Glomerular endothelial cell (primary cell): ENCODE data around the gene ID2. TPM values are rescaled to one million over a fixed set of nuclear protein-coding genes. Genes with fewer than 3 reads are reported as not detected.
"Not testable (repeated sequence)": the region's sequence is repeated elsewhere in the genome, so short reads cannot be mapped to it uniquely, and the experiment has no call there.

Experiments used
- DNase-seq: peaks from one replicate; pipeline ENCODE4 v3.0.0-alpha.2; 2011; ENCODE audit warnings: low read depth, low spot score; ENCODE audit errors: extremely low read depth
- total RNA-seq: library from RNA; depleted of rRNA; stranded (reverse); fragments of >200 nt; gene quantifications from 2 replicates; pipeline ENCODE4 v1.2.3, GENCODE V29; 2015

ID2 gene
- total RNA-seq, 1 donor from 2014 or later, result 32.5 TPM

- no peak for DNase-seq
Measured at GRCh38 chr2:8725838-8726237, 44.0 kb downstream of the ID2 start.

DNA sequence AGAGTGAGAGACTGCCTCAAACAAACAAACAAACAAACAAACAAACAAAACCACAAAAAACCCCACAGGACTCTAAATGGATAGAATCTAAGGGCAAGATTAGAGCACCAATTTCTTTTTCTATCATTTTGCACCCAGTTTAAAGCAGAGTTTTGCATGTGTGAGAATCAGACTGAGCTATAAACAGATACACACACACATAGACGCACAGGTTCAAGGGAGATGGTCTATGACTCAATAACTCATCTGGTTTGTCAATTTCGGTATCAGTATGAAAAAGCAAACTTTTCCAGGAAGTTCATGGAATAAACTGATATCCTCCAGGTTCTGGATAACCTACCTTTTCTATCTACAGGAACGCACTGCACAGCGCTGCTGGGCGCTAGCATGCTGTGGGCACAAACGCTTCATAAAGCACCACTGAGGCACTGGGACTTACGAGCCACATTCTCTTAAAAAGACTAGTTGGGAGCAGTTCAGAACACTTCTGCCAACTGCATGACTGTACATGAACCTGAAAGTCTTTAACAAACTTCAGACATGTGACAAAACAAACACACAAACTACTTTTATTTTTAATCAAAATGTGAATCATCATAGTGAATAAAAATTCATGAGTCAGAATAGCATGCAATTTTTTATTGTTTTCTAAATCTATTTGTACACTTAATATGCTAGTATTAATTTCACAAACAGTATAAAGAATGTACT is 46.6 kb downstream of the ID2 start:
- DNase-seq, result no peak

DNA sequence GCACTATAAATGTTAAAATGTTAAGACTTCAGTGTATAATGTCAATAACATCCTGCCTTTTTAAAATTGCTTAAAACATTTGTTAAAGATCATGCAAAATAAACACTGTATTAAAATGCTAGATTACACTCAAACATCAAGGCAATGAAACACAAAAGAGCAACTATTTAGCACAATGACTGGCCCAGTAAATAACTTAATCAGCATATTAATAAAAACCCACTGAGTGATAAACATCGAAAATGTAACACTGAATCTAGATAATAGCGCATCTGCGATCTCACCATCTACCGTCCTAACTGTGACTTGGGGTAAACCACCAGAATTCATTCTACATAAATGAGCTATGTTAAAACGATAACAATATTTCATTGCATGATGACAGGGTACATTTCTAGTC is 47.2 kb downstream of the ID2 start:
- DNase-seq, result not testable (repeated sequence)

- DNase-seq, result no peak
Measured at GRCh38 chr2:8729939-8730338, 48.1 kb downstream of the ID2 start.

- no peak for DNase-seq
Measured at GRCh38 chr2:8732601-8733000, 50.7 kb downstream of the ID2 start.

Other genes starting within 250 kb of the ID2 start
- gene KIDINS220, start 155.6 kb downstream of the ID2 start, total RNA-seq, result 42.8 and 64.6 TPM in 2 replicates